Muscle layer of colon (tissue), 2 donors: ENCODE results near the gene BPGM.

Source experiments
- H3K27ac ChIP-seq: one replicate; pipeline ENCODE4 v1.7.0; 2013; ENCODE audit warnings: low read depth, mild to moderate bottlenecking, low read length, moderate library complexity
- H3K27me3 ChIP-seq, 2 donors: one replicate each; pipeline ENCODE4 v1.7.0; 2013; ENCODE audit warnings: low read length in 2 of 2, mild to moderate bottlenecking in 2 of 2; ENCODE audit not compliant: insufficient read depth in 2 of 2, control insufficient read depth in 1 of 2
- H3K36me3 ChIP-seq: one replicate; pipeline ENCODE4 v1.7.0; 2013; ENCODE audit warnings: mild to moderate bottlenecking, low read length; ENCODE audit not compliant: insufficient read depth
- H3K4me1 ChIP-seq: one replicate; pipeline ENCODE4 v1.7.0; 2013; ENCODE audit warnings: mild to moderate bottlenecking, low read length; ENCODE audit not compliant: insufficient read depth
- H3K4me3 ChIP-seq, 2 donors: one replicate each; pipeline ENCODE4 v1.7.0; 2013; ENCODE audit warnings: low read length in 2 of 2, low read depth in 1 of 2, mild to moderate bottlenecking in 1 of 2, moderate library complexity in 1 of 2
- H3K9ac ChIP-seq: one replicate; pipeline ENCODE4 v1.7.0; 2013; ENCODE audit warnings: low read length
- H3K9me3 ChIP-seq: one replicate; pipeline ENCODE4 v1.7.0; 2013; ENCODE audit warnings: mild to moderate bottlenecking, low read length
- donor health status: abdominal sarcoma.
- donor health status: Adenocarcinoma of cecum.

BPGM gene

DNA sequence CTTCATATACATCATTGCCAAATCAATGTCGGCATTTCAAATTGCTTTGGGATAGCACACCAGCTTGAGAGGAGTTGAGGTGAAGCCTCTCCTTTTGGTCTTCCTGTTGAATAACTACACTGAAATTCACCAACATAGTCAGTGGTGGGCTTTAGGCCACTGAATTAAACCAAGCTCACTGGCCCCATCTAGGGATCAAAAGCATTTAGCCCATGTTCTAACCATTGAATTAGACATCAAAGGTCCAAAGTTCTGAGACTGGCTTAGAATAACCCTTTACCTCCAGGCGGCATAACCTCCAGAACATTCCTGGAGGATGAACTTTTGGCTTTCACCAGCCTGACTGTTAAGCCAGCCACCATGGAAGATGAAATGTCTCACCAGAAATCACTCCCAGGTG is 54.6 kb downstream of the BPGM start:
- H3K27ac ChIP-seq: no peak overlapping the region

GRCh38 chr7:134702366-134703240 is 56.0 kb downstream of the BPGM start:
- H3K36me3 ChIP-seq: no peaks in the 10 kb centered on the region
- no peak overlapping the region for H3K9ac ChIP-seq
- peaks cover 11% of the 10 kb centered on the region for H3K4me1 ChIP-seq
- H3K27ac ChIP-seq: no peak overlapping the region
- H3K27me3 ChIP-seq: no peaks in the 10 kb centered on the region
- no peaks in the 10 kb centered on the region for H3K9me3 ChIP-seq
- no peak overlapping the region for H3K4me3 ChIP-seq

More for the DNA sequence above, 54.6 kb downstream of the BPGM start:
- no peaks in the 10 kb centered on the region for H3K36me3 ChIP-seq
- H3K9me3 ChIP-seq: no peaks in the 10 kb centered on the region
- H3K27me3 ChIP-seq: no peaks in the 10 kb centered on the region
- H3K4me3 ChIP-seq: no peak overlapping the region
- no peak overlapping the region for H3K9ac ChIP-seq
- peaks cover 11% of the 10 kb centered on the region for H3K4me1 ChIP-seq

DNA sequence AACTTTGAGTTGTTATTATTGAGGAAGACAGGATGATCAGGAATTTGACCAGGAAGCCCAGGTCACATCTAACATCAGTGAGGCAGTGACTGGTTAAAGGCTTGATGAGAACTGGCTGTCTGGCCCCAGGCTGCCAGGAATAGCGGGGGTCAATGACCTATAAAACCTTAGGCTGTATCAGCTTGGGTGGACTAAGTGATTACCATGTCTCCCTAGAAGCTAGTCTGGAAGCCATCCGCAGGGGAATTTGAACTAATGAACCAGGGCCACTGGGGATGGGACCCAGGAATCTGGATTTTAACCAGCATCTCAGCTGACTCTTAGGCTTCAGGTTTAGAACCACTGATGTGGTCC is 56.6 kb downstream of the BPGM start:
- Histone ChIP-seq H3K36me3 (no peaks in the 10 kb centered on the region), H3K9me3 (no peaks in the 10 kb centered on the region), H3K27me3 (no peaks in the 10 kb centered on the region), H3K4me1 (peaks cover 11% of the 10 kb centered on the region), H3K4me3 (no peak overlapping the region), H3K9ac (no peak overlapping the region), H3K27ac (no peak overlapping the region)

- Histone ChIP-seq H3K9me3 (no peaks in the 10 kb centered on the region), H3K4me3 (no peak overlapping the region), H3K4me1 (peaks cover 11% of the 10 kb centered on the region), H3K9ac (no peak overlapping the region), H3K36me3 (no peaks in the 10 kb centered on the region), H3K27ac (peak overlapping the region; percentile 24), H3K27me3 (no peaks in the 10 kb centered on the region)
Measured at GRCh38 chr7:134703782-134704181, 57.1 kb downstream of the BPGM start.

GRCh38 chr7:134704827-134705226 is 58.2 kb downstream of the BPGM start:
- H3K4me1 ChIP-seq: peaks cover 15% of the 10 kb centered on the region
- H3K4me3 ChIP-seq: no peak overlapping the region
- no peak overlapping the region for H3K9ac ChIP-seq
- H3K36me3 ChIP-seq: no peaks in the 10 kb centered on the region
- no peaks in the 10 kb centered on the region for H3K27me3 ChIP-seq
- H3K9me3 ChIP-seq: no peaks in the 10 kb centered on the region
- H3K27ac ChIP-seq: no peak overlapping the region

DNA sequence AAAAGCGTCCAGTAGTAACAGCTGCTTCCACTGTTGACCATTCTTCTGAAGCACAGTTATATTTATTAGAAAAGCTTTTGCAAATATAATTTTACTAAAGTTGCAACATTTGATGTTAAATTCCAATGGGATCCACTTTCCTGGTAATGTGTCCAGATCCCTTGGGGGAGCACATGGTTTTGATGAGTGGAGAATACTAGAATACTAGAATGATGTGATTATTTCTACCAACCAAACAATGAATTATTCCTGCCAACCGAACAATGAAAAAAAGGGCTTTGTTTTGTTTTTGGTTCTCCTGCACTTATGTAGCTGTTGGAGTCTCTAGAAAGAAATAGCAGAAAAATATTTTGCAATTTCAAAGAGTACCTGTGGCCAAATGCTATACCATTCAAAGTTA is 59.1 kb downstream of the BPGM start:
- Histone ChIP-seq H3K9me3 (no peaks in the 10 kb centered on the region), H3K36me3 (no peaks in the 10 kb centered on the region), H3K9ac (no peak overlapping the region), H3K4me1 (peaks cover 17% of the 10 kb centered on the region), H3K27me3 (no peaks in the 10 kb centered on the region), H3K4me3 (no peak overlapping the region), H3K27ac (no peak overlapping the region)

GRCh38 chr7:134706468-134706867 is 59.8 kb downstream of the BPGM start:
- Histone ChIP-seq H3K4me1 (peaks cover 23% of the 10 kb centered on the region), H3K4me3 (no peak overlapping the region), H3K27me3 (no peaks in the 10 kb centered on the region), H3K9ac (no peak overlapping the region), H3K9me3 (no peaks in the 10 kb centered on the region), H3K36me3 (no peaks in the 10 kb centered on the region), H3K27ac (no peak overlapping the region)

DNA sequence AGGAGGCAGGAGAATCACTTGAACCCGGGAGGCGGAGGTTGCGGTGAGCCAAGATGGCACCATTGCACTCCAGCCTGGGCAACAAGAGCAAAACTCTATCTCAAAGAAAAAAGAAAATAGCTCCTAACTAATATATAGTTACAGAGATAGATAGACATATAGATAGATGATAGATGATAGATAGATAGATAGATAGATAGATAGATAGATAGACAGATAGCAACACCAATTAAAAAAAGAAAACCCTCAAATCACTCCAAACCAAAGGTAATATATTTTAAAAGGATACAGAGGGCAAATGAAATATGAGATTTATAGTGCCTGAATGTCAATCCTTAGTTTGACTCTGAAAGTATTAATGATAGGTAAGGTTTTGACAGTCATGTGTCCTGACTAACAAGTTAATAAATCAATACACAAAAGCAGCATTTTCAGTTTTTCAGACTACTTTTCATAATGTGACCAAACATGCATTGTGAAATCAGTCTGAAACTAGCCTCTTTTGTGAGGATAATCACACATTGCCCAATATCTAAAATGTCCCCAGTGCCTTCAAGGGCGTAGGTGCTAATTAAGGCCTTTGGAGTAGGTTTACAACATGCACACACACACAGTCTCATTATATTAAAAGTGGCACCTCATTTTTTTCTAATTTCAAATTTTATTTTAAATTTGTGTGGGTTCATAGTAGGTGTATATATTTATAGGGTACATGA is 61.2 kb downstream of the BPGM start:
- Histone ChIP-seq H3K36me3 (no peaks in the 10 kb centered on the region), H3K4me1 (peaks cover 29% of the 10 kb centered on the region), H3K4me3 (no peak overlapping the region), H3K9me3 (no peaks in the 10 kb centered on the region), H3K27ac (no peak overlapping the region), H3K9ac (no peak overlapping the region), H3K27me3 (no peaks in the 10 kb centered on the region)

DNA sequence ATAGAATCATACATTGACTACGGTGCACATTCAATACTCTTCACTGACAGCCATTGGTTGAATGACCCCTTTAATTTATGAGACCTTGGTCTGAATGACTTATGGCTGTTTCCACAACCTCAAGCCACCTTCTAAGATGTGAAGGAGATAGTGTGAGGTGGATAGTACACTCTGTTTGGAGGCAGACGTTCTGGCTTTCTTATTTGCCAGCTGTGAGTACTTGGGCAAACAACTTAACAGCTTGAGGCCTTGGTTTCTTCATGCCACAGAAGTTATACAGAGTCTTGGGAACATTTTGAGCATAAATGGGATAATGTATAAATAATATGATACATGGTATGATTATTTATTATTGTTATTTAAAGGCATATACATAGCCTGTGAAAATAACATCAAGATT is 62.0 kb downstream of the BPGM start:
- no peaks in the 10 kb centered on the region for H3K27me3 ChIP-seq
- H3K9ac ChIP-seq: no peak overlapping the region
- peaks cover 26% of the 10 kb centered on the region for H3K4me1 ChIP-seq
- no peak overlapping the region for H3K27ac ChIP-seq
- H3K36me3 ChIP-seq: no peaks in the 10 kb centered on the region
- H3K4me3 ChIP-seq: no peak overlapping the region
- H3K9me3 ChIP-seq: no peaks in the 10 kb centered on the region

DNA sequence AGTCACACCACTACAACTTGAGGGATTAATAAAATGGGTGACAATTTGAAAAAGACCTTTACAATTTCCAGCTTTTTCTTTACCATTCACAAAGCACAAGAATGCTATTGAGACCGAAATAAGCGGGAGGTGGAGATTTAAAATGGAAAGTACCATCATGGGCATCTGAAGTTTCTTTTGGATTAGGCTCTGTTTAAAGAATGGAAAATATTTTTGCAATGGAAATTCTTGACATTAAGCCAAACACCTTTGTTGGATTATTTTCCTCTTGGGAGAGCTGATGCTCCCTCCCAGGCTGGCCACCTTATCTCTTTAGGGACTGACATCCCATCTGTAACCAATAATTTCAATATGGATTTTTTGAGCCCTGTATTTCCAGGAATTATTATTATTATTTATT is 62.5 kb downstream of the BPGM start:
- Histone ChIP-seq H3K4me3 (no peak overlapping the region), H3K9me3 (no peaks in the 10 kb centered on the region), H3K36me3 (no peaks in the 10 kb centered on the region), H3K9ac (no peak overlapping the region), H3K27ac (no peak overlapping the region), H3K4me1 (peaks cover 21% of the 10 kb centered on the region), H3K27me3 (no peaks in the 10 kb centered on the region)

GRCh38 chr7:134710511-134710853 is 63.8 kb downstream of the BPGM start:
- Histone ChIP-seq H3K27ac (no peak overlapping the region), H3K36me3 (no peaks in the 10 kb centered on the region), H3K27me3 (no peaks in the 10 kb centered on the region), H3K9me3 (no peaks in the 10 kb centered on the region), H3K4me1 (peaks cover 18% of the 10 kb centered on the region), H3K4me3 (no peak overlapping the region), H3K9ac (no peak overlapping the region)
